HepG2 (cell line): ENCODE measurements around the gene DOCK4.

ENCODE experiments used
- CTCF ChIP-seq: sonication (generic); formaldehyde crosslinking; IDR thresholded peaks from 2 replicates; pipeline ENCODE4 v1.5.0; 2020; ENCODE audit warnings: mild to moderate bottlenecking, missing genetic modification reagents, moderate library complexity
- FOXJ3 ChIP-seq: sonication (generic); formaldehyde crosslinking; IDR thresholded peaks from 2 replicates; pipeline ENCODE4 v1.4.0; 2020; ENCODE audit warnings: missing genetic modification reagents, mild to moderate bottlenecking, borderline replicate concordance
- MXI1 ChIP-seq: IDR thresholded peaks from 3 replicates; pipeline ENCODE4 v1.6.1; 2012; ENCODE audit warnings: low read depth, low read length, inconsistent platforms, borderline replicate concordance
- TBL1XR1 ChIP-seq: fragments of 150-350 bp; IDR thresholded peaks from 2 replicates; pipeline ENCODE4 v1.6.1; 2014; ENCODE audit warnings: borderline replicate concordance, low read length; ENCODE audit not compliant: partially characterized antibody
- ZNF121 ChIP-seq: sonication (generic); formaldehyde crosslinking; IDR thresholded peaks from 2 replicates; pipeline ENCODE4 v1.5.0; 2020; ENCODE audit warnings: mild to moderate bottlenecking, missing genetic modification reagents
- ZNF34 ChIP-seq: sonication (generic); formaldehyde crosslinking; IDR thresholded peaks from 2 replicates; pipeline ENCODE4 v1.4.0; 2020; ENCODE audit warnings: mild to moderate bottlenecking, missing genetic modification reagents, borderline replicate concordance
- TF ChIP-seq, protein P1 (sequence below), 2 experiments: IDR thresholded peaks; 2 replicates each; pipeline ENCODE4 v1.6.1; 2011 to 2012; ENCODE audit warnings: low read length in 2 of 2, borderline replicate concordance in 1 of 2, low read depth in 1 of 2, mild to moderate bottlenecking in 1 of 2, moderate library complexity in 1 of 2
- TF ChIP-seq, protein P2 (sequence below): sonication (generic); formaldehyde crosslinking; IDR thresholded peaks from 2 replicates; pipeline ENCODE4 v1.4.0; 2020; ENCODE audit warnings: missing genetic modification reagents

DNA sequence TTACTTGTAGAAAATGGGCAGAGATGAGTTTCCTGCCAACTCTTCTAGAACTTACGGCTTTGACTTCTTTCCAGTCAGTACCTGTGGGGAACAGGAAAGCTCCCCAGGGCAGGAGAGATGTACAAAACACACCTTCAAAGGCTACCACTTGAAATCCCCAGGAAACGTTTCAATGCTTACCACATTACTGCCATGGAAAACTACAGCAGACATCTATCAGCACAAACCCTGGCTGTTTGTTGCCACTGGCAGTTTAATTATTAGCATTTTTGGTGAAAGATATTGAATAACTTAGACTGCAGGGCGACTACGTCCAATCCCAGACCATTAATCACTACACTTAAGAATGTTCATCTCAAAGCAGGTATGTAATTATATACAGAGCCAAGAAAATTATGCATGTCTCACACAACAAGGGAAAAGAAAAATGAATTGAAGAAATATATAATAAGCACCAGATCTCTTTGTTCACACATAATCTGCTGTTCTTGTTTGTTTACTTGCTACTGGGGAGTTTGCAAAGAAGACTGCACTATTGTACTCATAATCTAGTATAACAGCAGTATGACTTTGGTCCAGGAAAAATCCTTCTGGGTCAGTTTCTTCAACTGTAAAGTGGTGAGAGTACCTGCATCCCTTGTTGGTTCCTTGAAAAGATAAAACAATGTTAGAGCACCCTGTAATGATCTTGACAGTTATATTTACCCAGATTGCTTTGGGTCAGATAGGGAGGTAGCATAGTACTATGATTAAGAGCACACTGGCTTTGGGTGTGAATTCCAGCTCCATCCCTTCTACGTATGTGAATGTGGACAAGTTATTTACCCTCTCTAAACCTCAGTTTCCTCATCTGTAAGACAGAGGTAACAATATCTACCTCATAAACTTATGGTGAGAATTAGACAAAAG lies 138.3 kb downstream of the DOCK4 start:
- TF ChIP-seq ZNF121 (CRISPR knock-in tag) = no peak
- TF ChIP-seq CTCF (CRISPR knock-in tag) = no peak
- TF ChIP-seq FOXJ3 = no peak
- TF ChIP-seq, protein P1, sequence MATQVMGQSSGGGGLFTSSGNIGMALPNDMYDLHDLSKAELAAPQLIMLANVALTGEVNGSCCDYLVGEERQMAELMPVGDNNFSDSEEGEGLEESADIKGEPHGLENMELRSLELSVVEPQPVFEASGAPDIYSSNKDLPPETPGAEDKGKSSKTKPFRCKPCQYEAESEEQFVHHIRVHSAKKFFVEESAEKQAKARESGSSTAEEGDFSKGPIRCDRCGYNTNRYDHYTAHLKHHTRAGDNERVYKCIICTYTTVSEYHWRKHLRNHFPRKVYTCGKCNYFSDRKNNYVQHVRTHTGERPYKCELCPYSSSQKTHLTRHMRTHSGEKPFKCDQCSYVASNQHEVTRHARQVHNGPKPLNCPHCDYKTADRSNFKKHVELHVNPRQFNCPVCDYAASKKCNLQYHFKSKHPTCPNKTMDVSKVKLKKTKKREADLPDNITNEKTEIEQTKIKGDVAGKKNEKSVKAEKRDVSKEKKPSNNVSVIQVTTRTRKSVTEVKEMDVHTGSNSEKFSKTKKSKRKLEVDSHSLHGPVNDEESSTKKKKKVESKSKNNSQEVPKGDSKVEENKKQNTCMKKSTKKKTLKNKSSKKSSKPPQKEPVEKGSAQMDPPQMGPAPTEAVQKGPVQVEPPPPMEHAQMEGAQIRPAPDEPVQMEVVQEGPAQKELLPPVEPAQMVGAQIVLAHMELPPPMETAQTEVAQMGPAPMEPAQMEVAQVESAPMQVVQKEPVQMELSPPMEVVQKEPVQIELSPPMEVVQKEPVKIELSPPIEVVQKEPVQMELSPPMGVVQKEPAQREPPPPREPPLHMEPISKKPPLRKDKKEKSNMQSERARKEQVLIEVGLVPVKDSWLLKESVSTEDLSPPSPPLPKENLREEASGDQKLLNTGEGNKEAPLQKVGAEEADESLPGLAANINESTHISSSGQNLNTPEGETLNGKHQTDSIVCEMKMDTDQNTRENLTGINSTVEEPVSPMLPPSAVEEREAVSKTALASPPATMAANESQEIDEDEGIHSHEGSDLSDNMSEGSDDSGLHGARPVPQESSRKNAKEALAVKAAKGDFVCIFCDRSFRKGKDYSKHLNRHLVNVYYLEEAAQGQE (IDR thresholded peaks at IDR 0.05; ENCODE audit: borderline replicate concordance in 1 of 2, low read depth in 1 of 2, low read length in 2 of 2) = no peak
- TF ChIP-seq TBL1XR1 = no peak
- no peak for TF ChIP-seq ZNF34 (CRISPR knock-in tag)
- TF ChIP-seq, protein P2, sequence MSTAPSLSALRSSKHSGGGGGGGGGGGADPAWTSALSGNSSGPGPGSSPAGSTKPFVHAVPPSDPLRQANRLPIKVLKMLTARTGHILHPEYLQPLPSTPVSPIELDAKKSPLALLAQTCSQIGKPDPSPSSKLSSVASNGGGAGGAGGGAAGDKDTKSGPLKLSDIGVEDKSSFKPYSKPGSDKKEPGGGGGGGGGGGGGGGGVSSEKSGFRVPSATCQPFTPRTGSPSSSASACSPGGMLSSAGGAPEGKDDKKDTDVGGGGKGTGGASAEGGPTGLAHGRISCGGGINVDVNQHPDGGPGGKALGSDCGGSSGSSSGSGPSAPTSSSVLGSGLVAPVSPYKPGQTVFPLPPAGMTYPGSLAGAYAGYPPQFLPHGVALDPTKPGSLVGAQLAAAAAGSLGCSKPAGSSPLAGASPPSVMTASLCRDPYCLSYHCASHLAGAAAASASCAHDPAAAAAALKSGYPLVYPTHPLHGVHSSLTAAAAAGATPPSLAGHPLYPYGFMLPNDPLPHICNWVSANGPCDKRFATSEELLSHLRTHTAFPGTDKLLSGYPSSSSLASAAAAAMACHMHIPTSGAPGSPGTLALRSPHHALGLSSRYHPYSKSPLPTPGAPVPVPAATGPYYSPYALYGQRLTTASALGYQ (CRISPR knock-in tag) = no peak
- no peak for TF ChIP-seq MXI1
